Measurements from ENCODE around the gene DNAJC1.

DNA sequence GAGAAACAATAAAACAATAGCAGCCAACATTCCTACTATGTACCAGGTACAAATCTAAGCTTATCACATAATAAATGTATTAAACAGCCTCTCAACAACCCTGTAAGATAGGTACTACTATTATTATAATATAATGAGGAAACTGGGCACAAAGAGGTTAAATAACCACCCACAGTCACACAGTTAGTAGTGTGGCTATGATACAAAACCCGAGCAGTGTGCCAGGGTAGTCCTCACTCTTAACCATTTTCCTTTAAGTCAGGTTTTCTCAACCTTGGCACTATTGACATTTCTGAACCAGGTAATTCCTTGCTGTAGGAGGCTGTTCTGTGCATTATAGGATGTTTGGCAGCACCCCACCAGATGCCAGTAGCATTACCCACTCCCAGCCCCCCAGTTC lies 48.8 kb downstream of the DNAJC1 start:
- TF ChIP-seq, protein P1, sequence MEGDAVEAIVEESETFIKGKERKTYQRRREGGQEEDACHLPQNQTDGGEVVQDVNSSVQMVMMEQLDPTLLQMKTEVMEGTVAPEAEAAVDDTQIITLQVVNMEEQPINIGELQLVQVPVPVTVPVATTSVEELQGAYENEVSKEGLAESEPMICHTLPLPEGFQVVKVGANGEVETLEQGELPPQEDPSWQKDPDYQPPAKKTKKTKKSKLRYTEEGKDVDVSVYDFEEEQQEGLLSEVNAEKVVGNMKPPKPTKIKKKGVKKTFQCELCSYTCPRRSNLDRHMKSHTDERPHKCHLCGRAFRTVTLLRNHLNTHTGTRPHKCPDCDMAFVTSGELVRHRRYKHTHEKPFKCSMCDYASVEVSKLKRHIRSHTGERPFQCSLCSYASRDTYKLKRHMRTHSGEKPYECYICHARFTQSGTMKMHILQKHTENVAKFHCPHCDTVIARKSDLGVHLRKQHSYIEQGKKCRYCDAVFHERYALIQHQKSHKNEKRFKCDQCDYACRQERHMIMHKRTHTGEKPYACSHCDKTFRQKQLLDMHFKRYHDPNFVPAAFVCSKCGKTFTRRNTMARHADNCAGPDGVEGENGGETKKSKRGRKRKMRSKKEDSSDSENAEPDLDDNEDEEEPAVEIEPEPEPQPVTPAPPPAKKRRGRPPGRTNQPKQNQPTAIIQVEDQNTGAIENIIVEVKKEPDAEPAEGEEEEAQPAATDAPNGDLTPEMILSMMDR (optimal IDR thresholded peaks at IDR 0.05 in 1 of 3, IDR thresholded peaks at IDR 0.05 in 1 of 3, conservative IDR thresholded peaks at IDR 0.05 in 1 of 3; ENCODE audit: extremely low read depth in 1 of 3, insufficient read depth in 2 of 3, low read length in 3 of 3), result no peak
- TF ChIP-seq EZH2 (IDR thresholded peaks at IDR 0.05; ENCODE audit: low read length), result no peak
